ENCODE results near the gene RIN3. TPM values are rescaled to one million over a fixed set of nuclear protein-coding genes. Genes with fewer than 3 reads are reported as not detected.
A peak's percentile ranks its signal among the peaks of the same experiment; 100 is the strongest.

RIN3 gene
- polyA plus RNA-seq, 3 donors from 2014 or later, result 38.8 to 131 (median 60.1) TPM

DNA sequence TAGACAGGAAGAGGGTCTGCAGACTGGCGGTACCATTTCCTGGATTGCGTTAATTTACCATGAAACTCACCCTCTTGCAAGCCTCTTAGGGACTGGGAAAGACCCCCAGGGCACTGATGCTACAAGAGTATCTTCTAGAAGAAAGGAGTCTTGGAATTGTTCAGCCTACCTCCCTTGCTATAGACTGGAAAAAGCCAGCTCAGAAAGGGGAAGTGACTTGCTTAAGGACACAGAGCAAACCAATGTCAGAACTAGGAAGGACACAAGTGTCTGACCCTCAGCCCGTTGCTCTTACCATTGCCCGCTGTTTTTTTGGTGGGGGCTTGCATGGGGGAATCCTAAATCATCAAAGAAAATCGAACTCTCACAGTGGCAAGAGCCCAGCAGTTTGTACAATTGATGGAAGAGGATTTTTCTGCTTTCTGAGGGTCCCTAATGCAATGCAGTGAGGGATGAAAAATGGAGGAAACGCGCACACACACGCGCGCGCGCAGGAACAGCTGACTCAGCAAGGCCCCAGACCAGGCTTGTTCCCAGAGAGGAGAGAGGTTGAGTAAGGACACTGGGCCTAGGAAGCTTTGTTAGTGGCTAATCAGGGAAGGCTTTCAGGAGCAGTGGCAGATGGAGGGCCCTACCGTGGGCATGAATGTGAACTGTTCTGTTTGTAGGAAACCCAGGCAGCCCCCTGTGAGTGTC lies 50.9 kb downstream of the RIN3 start:
- H3K9me3 Mint-ChIP-seq, result no peaks in the 10 kb centered on the region
- no peak for DNase-seq
- H3K4me1 Mint-ChIP-seq, result peaks cover 42 to 85% of the 10 kb centered on the region in 2 donors
- H3K27me3 Mint-ChIP-seq (ENCODE audit: low read depth in 3 of 3), result peaks cover 0 to 13% (median 3%) of the 10 kb centered on the region in 3 donors
- H3K27ac Mint-ChIP-seq, result peak overlapping the region in 5 of 6 donors; percentile 60 to 76 (median 74)
- peaks cover 33 to 52% (median 37%) of the 10 kb centered on the region in 3 donors for H3K36me3 Mint-ChIP-seq
- no peak overlapping the region for H3K4me3 Mint-ChIP-seq

DNA sequence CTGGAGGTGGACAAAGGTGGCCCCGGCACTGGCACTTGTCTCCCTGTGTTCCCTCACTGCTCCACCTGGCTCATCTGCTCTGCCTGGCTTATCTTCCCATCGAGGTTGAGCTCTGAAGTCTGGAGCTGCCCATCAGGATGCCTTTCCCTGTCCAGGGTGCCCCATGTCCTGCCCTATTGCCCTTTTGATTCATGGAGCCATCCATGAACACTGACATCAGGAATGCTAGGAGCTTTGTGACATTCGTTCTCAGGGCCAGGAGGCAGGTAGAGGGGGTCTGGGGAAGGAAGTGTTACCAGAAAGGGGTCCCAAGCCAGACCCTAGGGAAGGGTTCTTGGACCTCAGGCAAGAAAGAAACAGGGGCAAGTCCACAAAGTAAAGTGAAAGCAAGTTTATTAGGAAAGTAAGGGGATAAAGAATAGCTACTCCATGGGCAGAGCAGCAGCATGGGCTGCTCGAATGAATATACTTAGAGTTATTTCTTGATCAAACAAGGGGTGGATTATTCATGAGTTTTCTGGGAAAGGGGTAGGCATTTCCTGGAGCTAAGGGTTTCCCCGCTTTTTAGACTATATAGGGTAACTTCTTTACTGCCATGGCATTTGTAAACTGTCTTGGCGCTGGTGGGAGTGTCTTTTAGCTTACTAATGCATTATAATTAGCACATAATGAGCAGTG lies 51.6 kb downstream of the RIN3 start:
- H3K9me3 Mint-ChIP-seq, result no peaks in the 10 kb centered on the region
- H3K4me1 Mint-ChIP-seq, result peaks cover 49 to 85% of the 10 kb centered on the region in 2 donors
- peaks cover 32 to 46% (median 35%) of the 10 kb centered on the region in 3 donors for H3K36me3 Mint-ChIP-seq
- H3K4me3 Mint-ChIP-seq, result no peak overlapping the region
- no peak for DNase-seq
- peak overlapping the region in 5 of 6 donors; percentile 57 to 91 (median 77) for H3K27ac Mint-ChIP-seq
- peaks cover 1 to 11% (median 3%) of the 10 kb centered on the region in 3 donors for H3K27me3 Mint-ChIP-seq (ENCODE audit: low read depth in 3 of 3)

DNA sequence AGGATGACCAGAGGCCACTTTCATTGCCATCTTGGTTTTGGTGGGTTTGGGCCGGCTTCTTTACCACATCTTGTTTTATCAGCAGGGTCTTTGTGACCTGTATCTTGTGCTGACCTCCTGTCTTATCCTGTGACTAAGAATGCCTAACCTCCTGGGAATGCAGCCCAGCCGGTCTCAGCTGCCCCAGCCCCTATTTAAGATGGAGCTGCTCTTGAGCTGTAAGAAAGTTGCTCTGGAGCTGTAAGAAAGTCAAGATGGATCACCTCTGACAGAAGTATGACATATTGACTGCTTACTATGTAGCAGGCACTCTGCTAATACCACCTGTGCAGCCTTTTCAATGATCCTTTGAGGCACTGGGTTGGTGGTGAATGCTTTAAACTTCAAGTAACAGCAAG lies 52.1 kb downstream of the RIN3 start:
- no peak overlapping the region for H3K4me3 Mint-ChIP-seq
- peaks cover 2 to 11% (median 3%) of the 10 kb centered on the region in 3 donors for H3K27me3 Mint-ChIP-seq (ENCODE audit: low read depth in 3 of 3)
- DNase-seq, result no peak
- no peaks in the 10 kb centered on the region for H3K9me3 Mint-ChIP-seq
- H3K36me3 Mint-ChIP-seq, result peaks cover 29 to 42% (median 31%) of the 10 kb centered on the region in 3 donors
- peak overlapping the region in 5 of 6 donors; percentile 30 to 91 (median 77) for H3K27ac Mint-ChIP-seq
- peaks cover 54 to 86% of the 10 kb centered on the region in 2 donors for H3K4me1 Mint-ChIP-seq

DNA sequence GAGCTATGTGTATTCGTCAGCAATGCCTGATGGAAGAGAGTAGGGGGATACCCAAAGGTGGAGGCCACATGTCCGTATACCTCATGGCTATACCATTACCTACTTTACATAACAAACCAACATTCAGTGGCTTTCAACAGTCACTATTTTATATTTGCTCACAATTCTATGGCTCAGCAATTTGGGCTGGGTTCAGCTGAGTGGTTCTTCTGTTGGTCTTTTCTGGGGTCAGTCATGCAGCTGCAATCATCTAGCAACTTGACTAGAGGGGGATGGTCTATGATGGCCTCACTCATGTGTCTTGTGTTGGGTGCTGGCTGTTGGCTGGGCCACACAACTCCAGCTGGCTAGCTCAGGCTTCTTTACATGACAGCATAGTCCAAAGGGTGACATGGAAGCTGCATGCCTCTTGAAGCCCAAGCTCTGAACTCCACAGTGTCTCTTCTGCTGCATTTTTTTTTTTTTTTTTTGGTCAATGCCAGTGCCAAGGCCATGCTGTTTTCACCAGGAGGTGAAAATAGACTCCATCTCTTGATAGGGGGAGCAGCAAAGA lies 53.7 kb downstream of the RIN3 start:
- peaks cover 26 to 41% (median 31%) of the 10 kb centered on the region in 3 donors for H3K36me3 Mint-ChIP-seq
- peak overlapping the region; percentile 98 to 100 (median 99) for H3K27ac Mint-ChIP-seq
- no peak for DNase-seq
- H3K27me3 Mint-ChIP-seq (ENCODE audit: low read depth in 3 of 3), result peaks cover 2 to 11% (median 9%) of the 10 kb centered on the region in 3 donors
- no peaks in the 10 kb centered on the region for H3K9me3 Mint-ChIP-seq
- peak overlapping the region in 1 of 5 donors; percentile 29 for H3K4me3 Mint-ChIP-seq
- peaks cover 67 to 96% of the 10 kb centered on the region in 2 donors for H3K4me1 Mint-ChIP-seq

DNA sequence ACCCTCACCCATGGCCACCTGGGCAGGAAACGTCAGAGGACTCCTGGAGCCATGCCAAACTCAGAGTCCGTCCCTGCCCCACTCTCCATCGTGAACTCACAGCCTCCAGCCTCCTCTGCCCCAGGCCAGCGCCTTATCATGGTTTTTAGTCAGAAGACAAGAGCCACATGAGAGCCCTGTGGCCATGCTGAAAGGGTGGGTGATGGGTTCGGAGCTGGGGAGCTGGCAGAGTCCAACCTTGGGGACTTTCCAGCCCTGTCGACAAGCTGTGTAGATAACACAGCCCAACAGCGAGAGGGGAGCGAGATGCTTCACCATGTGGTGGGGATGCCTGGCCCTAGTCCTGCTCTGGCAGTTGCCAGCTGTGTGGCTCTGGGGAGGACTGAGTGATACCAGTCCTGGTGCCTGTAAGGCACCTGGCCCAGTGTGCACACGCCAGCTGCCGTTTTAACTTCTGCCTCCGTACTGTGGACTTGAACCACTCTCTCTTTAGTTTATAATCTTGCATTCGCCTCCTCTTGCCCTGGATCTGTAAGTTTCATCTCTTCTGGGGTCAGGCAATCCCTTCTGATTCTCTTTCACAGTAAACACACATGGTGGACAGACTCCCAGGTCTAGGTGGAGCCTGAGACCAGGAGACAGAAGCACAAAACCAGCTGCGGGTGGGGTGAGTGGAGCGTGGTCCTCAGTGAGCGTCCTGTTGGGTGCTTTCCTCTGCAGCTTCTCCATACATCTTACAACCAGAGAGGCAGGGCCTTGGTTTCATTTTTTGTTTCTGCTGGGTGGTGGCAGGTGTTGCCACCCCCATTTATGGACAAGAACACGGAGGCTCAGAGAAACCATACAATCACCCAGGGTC lies 55.3 kb downstream of the RIN3 start:
- Mint-ChIP-seq H3K9me3 (no peaks in the 10 kb centered on the region), H3K4me1 (peaks cover 64 to 94% of the 10 kb centered on the region in 2 donors), H3K27me3 (ENCODE audit: low read depth in 3 of 3) (peaks cover 2 to 11% (median 9%) of the 10 kb centered on the region in 3 donors), H3K36me3 (peaks cover 26 to 37% (median 28%) of the 10 kb centered on the region in 3 donors), H3K4me3 (peak overlapping the region; percentile 74 to 86 (median 84)), H3K27ac (peak overlapping the region; percentile 98 to 100 (median 99))
- DNase-seq, result peak; percentile 74 to 80 (median 79)

DNA sequence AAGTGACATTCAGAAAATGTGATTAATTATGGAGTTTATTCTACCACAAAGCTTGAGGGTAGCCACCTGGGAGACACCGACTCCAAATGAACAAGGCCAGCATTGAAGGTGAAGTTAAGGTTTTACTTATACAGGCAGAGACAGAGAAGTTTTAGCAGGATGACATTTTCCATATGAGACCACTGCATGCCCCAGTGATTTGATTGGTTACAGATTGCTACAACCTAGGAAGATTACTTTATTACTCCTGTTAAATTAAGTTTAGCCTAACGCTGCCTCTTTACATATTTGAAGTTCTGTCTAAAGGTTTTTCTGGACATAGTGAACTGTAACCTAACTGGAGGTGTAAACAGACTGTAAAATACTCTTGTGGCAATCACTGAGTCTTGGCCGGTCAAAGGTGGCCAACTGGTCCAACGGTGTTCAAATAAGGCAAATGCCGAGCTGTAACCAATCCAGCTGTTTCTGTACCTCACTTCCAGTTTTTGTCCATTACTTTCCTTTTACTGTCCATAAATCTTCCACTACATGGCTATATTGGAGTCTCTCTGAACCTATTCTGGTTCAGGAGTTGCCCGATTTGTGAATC lies 57.2 kb downstream of the RIN3 start:
- H3K36me3 Mint-ChIP-seq, result peaks cover 18 to 29% (median 24%) of the 10 kb centered on the region in 3 donors
- H3K27me3 Mint-ChIP-seq (ENCODE audit: low read depth in 3 of 3), result peaks cover 2 to 11% (median 6%) of the 10 kb centered on the region in 3 donors
- DNase-seq, result no peak
- H3K4me1 Mint-ChIP-seq, result peaks cover 71 to 93% of the 10 kb centered on the region in 2 donors
- no peaks in the 10 kb centered on the region for H3K9me3 Mint-ChIP-seq
- peak overlapping the region; percentile 15 to 86 (median 80) for H3K4me3 Mint-ChIP-seq
- H3K27ac Mint-ChIP-seq, result peak overlapping the region; percentile 98 to 100 (median 99)

DNA sequence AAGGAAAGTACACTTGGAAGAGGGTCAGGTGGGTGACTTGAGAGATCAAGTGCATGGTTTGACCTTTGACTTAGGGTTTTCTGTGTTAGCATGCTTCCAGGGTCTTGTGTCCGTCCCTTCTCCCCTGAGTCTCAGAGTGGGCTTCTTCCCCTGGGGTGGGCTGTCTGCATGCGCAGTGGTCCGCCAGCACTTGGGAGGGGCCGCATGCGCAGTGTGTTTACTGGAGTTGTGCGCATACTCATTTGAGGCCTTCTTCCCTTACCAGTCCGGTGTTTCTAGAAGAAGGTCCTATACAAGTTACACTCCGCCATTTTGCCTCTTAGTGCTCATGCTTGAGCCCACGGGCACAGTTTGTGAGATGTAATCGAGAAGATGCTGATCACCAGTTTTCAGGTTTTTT lies 58.5 kb downstream of the RIN3 start:
- Mint-ChIP-seq H3K27ac (peak overlapping the region; percentile 34 to 100 (median 98)), H3K36me3 (peaks cover 16 to 22% (median 17%) of the 10 kb centered on the region in 3 donors), H3K9me3 (no peaks in the 10 kb centered on the region), H3K4me1 (peaks cover 84 to 97% of the 10 kb centered on the region in 2 donors), H3K4me3 (no peak overlapping the region), H3K27me3 (ENCODE audit: low read depth in 3 of 3) (peaks cover 2 to 11% (median 6%) of the 10 kb centered on the region in 3 donors)
- no peak for DNase-seq

DNA sequence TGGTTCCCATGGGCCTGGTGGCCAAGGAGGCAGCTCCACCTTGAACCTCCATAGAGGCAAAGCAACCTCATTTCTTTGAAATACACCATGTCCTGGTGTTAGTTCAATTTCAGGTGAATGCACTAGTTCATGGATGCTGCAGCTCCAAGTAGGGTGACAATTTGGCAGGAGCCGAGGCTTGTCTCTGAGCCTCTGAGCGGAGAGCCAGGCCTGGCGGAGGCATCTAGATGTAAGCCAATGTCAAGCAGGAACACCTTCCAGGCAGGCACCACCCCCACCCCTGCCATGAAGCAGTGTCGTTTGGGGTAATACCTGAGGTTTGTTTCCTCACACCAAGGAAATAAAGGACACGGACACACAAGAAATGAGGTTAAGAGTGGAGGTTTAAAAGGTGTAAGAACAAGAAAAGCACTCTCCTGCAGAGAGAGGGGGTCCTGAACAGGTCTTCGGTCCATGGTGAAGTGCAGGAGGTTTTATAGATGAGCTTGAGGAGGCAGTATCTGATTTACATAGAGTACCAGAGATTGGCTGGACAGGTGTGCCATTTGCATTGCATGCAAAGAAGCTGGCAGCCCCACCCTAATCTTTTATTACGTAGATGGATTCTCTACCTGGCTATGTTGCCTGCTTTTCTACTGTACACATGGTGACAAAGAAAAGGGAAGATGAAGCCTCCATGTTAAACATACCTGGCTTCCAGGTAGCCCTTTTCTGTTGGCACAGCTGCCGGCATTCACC lies 60.3 kb downstream of the RIN3 start:
- no peak overlapping the region for H3K4me3 Mint-ChIP-seq
- H3K36me3 Mint-ChIP-seq, result peaks cover 12 to 22% (median 18%) of the 10 kb centered on the region in 3 donors
- peaks cover 85 to 97% of the 10 kb centered on the region in 2 donors for H3K4me1 Mint-ChIP-seq
- no peak for DNase-seq
- peak overlapping the region in 4 of 6 donors; percentile 59 to 78 (median 70) for H3K27ac Mint-ChIP-seq
- H3K9me3 Mint-ChIP-seq, result no peaks in the 10 kb centered on the region
- H3K27me3 Mint-ChIP-seq (ENCODE audit: low read depth in 3 of 3), result peaks cover 2 to 9% (median 8%) of the 10 kb centered on the region in 3 donors

DNA sequence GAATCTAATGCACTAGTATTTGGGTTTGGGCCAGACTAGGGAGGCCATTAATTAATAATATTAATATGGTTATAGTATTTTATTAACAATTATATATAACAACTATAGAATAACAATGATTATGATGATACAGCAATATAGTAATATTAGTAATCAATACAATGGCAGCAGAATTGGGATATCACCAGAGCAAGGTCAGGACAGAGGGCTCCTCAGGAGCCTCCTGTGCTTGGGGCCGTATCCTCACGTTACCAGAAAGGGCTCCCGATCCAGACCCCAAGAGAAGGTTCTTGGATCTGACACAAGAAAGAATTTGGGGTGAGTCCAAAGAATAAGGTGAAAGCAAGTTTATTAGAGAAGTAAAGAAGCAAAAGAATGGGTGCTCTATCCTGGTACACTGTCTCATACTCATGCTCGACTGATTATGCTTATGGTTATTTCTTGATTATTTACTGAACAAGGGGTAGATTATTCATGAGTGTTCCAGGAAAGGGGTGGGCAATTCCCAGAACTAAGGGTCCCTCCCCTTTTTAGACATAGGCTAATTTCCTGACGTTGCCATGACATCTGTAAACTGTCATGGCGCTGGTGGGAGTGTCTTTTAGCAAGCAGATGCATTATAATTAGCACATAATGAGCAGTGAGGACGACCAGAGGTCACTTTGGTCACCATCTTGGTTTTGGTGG lies 61.6 kb downstream of the RIN3 start:
- peak overlapping the region in 5 of 6 donors; percentile 1 to 92 (median 40) for H3K27ac Mint-ChIP-seq
- H3K4me3 Mint-ChIP-seq, result peak overlapping the region in 1 of 5 donors; percentile 21
- peaks cover 21 to 32% (median 26%) of the 10 kb centered on the region in 3 donors for H3K36me3 Mint-ChIP-seq
- DNase-seq, result no peak
- peaks cover 84 to 97% of the 10 kb centered on the region in 2 donors for H3K4me1 Mint-ChIP-seq
- H3K27me3 Mint-ChIP-seq (ENCODE audit: low read depth in 3 of 3), result peaks cover under 1 to 9% (median 4%) of the 10 kb centered on the region in 3 donors
- H3K9me3 Mint-ChIP-seq, result no peaks in the 10 kb centered on the region

DNA sequence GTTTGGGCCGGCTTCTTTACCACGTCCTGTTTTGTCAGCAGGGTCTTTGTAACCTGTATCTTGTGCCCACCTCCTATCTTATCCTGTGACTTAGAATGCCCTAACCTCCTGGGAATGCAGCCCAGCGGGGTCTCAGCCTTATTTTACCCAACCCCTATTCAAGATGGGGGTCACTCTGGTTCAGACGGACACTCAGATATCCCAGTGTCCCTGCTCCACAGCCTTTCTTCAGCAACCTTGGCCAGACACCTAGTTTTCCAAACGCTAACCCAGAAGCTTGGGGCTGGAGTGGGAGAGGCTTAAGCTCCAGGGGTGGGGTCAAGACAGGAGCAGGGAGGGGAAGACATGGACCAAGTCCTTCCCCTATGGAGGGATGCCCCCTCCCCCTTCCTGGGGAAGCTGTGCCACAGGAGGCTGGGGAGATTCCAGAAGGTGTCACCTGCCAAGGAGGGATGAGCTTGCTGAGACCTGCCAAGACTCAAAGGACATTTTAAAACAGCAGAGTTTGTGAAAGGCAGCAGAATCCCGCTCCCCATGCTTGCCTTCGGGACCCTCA lies 62.2 kb downstream of the RIN3 start:
- no peaks in the 10 kb centered on the region for H3K9me3 Mint-ChIP-seq
- H3K27ac Mint-ChIP-seq, result peak overlapping the region; percentile 46 to 98 (median 86)
- DNase-seq, result no peak
- peak overlapping the region in 3 of 5 donors; percentile 51 to 92 (median 66) for H3K4me3 Mint-ChIP-seq
- peaks cover 27 to 37% (median 32%) of the 10 kb centered on the region in 3 donors for H3K36me3 Mint-ChIP-seq
- peaks cover 84 to 97% of the 10 kb centered on the region in 2 donors for H3K4me1 Mint-ChIP-seq
- peaks cover 0 to 9% (median 8%) of the 10 kb centered on the region in 3 donors for H3K27me3 Mint-ChIP-seq (ENCODE audit: low read depth in 3 of 3)

DNA sequence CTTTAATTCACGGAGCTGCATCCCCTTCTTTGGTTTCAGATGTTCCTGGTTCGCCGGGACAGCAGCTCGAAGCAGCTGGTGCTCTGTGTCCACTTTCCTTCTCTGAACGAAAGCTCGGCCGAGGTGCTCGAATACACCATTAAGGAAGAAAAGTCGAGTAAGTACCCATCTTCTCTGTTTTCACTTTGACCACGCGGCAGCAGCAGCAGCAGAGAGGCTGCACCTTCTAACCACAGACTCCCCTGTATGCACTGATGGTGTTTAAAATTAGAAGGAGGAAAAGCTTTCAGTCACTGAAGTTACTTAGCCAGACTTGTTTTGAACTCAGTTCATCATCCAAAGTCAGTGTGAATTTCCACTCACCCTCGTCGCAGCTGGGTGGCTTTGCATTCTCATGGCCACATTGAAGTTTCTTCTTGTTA lies 63.8 kb downstream of the RIN3 start:
- DNase-seq, result peak; percentile 62 to 69 (median 65)
- H3K4me3 Mint-ChIP-seq, result peak overlapping the region; percentile 83 to 92 (median 86)

More for the DNA sequence above, 63.8 kb downstream of the RIN3 start:
- Mint-ChIP-seq H3K36me3 (peaks cover 29 to 42% (median 33%) of the 10 kb centered on the region in 3 donors), H3K4me1 (peaks cover 84 to 97% of the 10 kb centered on the region in 2 donors), H3K27ac (peak overlapping the region; percentile 90 to 98 (median 94)), H3K27me3 (ENCODE audit: low read depth in 3 of 3) (peaks cover 0 to 14% (median 7%) of the 10 kb centered on the region in 3 donors), H3K9me3 (no peaks in the 10 kb centered on the region)

Data from immature natural killer cell (primary cell).